SU-DHL-6 (cell line): Measurements from ENCODE around the gene NUMA1.

Experiments
- H2AFZ ChIP-seq: fragments of 200-600 bp; sonication (generic); 2 replicates; pipeline ENCODE4 v1.6.1; 2014; ENCODE audit warnings: low read depth, mild to moderate bottlenecking, moderate library complexity, mixed read lengths, antibody characterized with exemption, low read length; ENCODE audit not compliant: severe bottlenecking
- H3F3A ChIP-seq: fragments of 200-600 bp; shearing (Covaris generic); 2 replicates; pipeline ENCODE4 v1.6.0; 2016; ENCODE audit warnings: antibody characterized with exemption, mild to moderate bottlenecking; ENCODE audit not compliant: insufficient read depth
- H3K27ac ChIP-seq: fragments of 200-600 bp; sonication (generic); 2 replicates; pipeline ENCODE4 v1.5.1; 2016; ENCODE audit warnings: low read depth, mild to moderate bottlenecking, low read length, moderate library complexity, mixed read lengths
- H3K27me3 ChIP-seq: fragments of 200-600 bp; sonication (generic), shearing (Covaris generic); 2 replicates; pipeline ENCODE4 v1.6.0; 2014; ENCODE audit warnings: mild to moderate bottlenecking, low read length
- H3K36me3 ChIP-seq: fragments of 200-600 bp; sonication (generic); 2 replicates; pipeline ENCODE4 v1.6.1; 2014; ENCODE audit warnings: mild to moderate bottlenecking, low read length, mixed read lengths
- H3K4me2 ChIP-seq: fragments of 300-600, 200-600 bp; shearing (Covaris generic), sonication (generic); 2 replicates; pipeline ENCODE4 v1.6.0; 2014; ENCODE audit warnings: low read length, low read depth, mild to moderate bottlenecking; ENCODE audit not compliant: poor library complexity, severe bottlenecking
- H3K4me3 ChIP-seq: fragments of 200-600 bp; sonication (generic); 2 replicates; pipeline ENCODE4 v1.5.1; 2014; ENCODE audit warnings: antibody characterized with exemption, low read length, mild to moderate bottlenecking, mixed read lengths; ENCODE audit not compliant: insufficient read depth, poor library complexity, severe bottlenecking
- H3K79me2 ChIP-seq: fragments of 200-600 bp; sonication (generic); 2 replicates; pipeline ENCODE4 v1.6.1; 2014; ENCODE audit warnings: mild to moderate bottlenecking, low read length, moderate library complexity; ENCODE audit not compliant: insufficient read depth
- H3K9ac ChIP-seq: fragments of 200-600 bp; sonication (generic); 2 replicates; pipeline ENCODE4 v1.7.0; 2014; ENCODE audit warnings: mild to moderate bottlenecking, low read length
- H3K9me2 ChIP-seq: fragments of 200-600 bp; sonication (generic); replicated peaks from 2 replicates; pipeline ENCODE4 v1.6.1; 2014; ENCODE audit warnings: low read length; ENCODE audit not compliant: insufficient read depth
- H3K9me3 ChIP-seq: fragments of 200-600 bp; sonication (generic); 2 replicates; pipeline ENCODE4 v1.6.1; 2014; ENCODE audit warnings: low read length, mixed read lengths; ENCODE audit not compliant: insufficient read depth
- H4K20me1 ChIP-seq: fragments of 200-600 bp; sonication (generic); 2 replicates; pipeline ENCODE4 v1.6.1; 2014; ENCODE audit warnings: low read depth, mild to moderate bottlenecking, antibody characterized with exemption, low read length, moderate library complexity, mixed read lengths
- CTCF ChIP-seq: fragments of 200-600 bp; sonication (generic); IDR thresholded peaks from one replicate; pipeline ENCODE4 v1.5.1; 2017; ENCODE audit warnings: antibody characterized with exemption, mild to moderate bottlenecking, low read length, moderate library complexity; ENCODE audit not compliant: insufficient read depth, poor library complexity, severe bottlenecking
- EZH2phosphoT487 ChIP-seq: fragments of 200-600 bp; sonication (generic), shearing (Covaris generic); conservative IDR thresholded peaks from 2 replicates; pipeline ENCODE4 v1.6.1; 2018; ENCODE audit warnings: mild to moderate bottlenecking, antibody characterized with exemption, low read length, moderate library complexity, mixed read lengths

NUMA1 gene

GRCh38 chr11:71979094-71979493, 101.2 kb downstream of the NUMA1 start:
- no peaks in the 10 kb centered on the region for H4K20me1 ChIP-seq
- H3K9me2 ChIP-seq, result no peaks in the 10 kb centered on the region
- H3K79me2 ChIP-seq, result no peaks in the 10 kb centered on the region
- H3K4me3 ChIP-seq, result no peak overlapping the region
- no peak overlapping the region for H3K4me2 ChIP-seq
- H3K9me3 ChIP-seq, result no peaks in the 10 kb centered on the region
- H3F3A ChIP-seq, result peaks cover 13% of the 10 kb centered on the region; the same call in 1 of the 2 replicates
- no peaks in the 10 kb centered on the region; the same call in 1 of the 2 replicates for H3K36me3 ChIP-seq
- H3K9ac ChIP-seq, result no peak overlapping the region
- H2AFZ ChIP-seq, result no peak overlapping the region
- H3K27ac ChIP-seq, result no peak overlapping the region
- no peak for TF ChIP-seq EZH2phosphoT487
- TF ChIP-seq CTCF, result no peak
- no peaks in the 10 kb centered on the region for H3K27me3 ChIP-seq

- peaks cover 13% of the 10 kb centered on the region; the same call in 1 of the 2 replicates for H3F3A ChIP-seq
- H3K9me3 ChIP-seq, result no peaks in the 10 kb centered on the region
- peak overlapping the region; percentile 54 for H3K27ac ChIP-seq
- no peak overlapping the region for H2AFZ ChIP-seq
- no peaks in the 10 kb centered on the region; the same call in 1 of the 2 replicates for H3K36me3 ChIP-seq
- H4K20me1 ChIP-seq, result no peaks in the 10 kb centered on the region
- H3K27me3 ChIP-seq, result no peaks in the 10 kb centered on the region
- no peaks in the 10 kb centered on the region for H3K79me2 ChIP-seq
- no peak overlapping the region for H3K4me3 ChIP-seq
- peak overlapping the region; percentile 7; the same call in 1 of the 2 replicates for H3K9ac ChIP-seq
- peak overlapping the region; percentile 39 for H3K4me2 ChIP-seq
- H3K9me2 ChIP-seq, result no peaks in the 10 kb centered on the region
- TF ChIP-seq EZH2phosphoT487, result no peak
- TF ChIP-seq CTCF, result peak; percentile 53
Measured at GRCh38 chr11:71977743-71978418, 102.5 kb downstream of the NUMA1 start.

GRCh38 chr11:71977090-71977489, 103.3 kb downstream of the NUMA1 start:
- Histone ChIP-seq H3K4me2 (no peak overlapping the region), H3K36me3 (no peaks in the 10 kb centered on the region; the same call in 1 of the 2 replicates), H3K79me2 (no peaks in the 10 kb centered on the region)

More at GRCh38 chr11:71977090-71977489, 103.3 kb downstream of the NUMA1 start:
- H3K9ac ChIP-seq, result no peak overlapping the region
- H3K4me3 ChIP-seq, result no peak overlapping the region
- TF ChIP-seq CTCF, result no peak
- no peak for TF ChIP-seq EZH2phosphoT487
- peaks cover 13% of the 10 kb centered on the region; the same call in 1 of the 2 replicates for H3F3A ChIP-seq
- H4K20me1 ChIP-seq, result no peaks in the 10 kb centered on the region
- H3K9me2 ChIP-seq, result no peaks in the 10 kb centered on the region
- no peaks in the 10 kb centered on the region for H3K9me3 ChIP-seq
- no peak overlapping the region for H2AFZ ChIP-seq
- no peak overlapping the region for H3K27ac ChIP-seq
- H3K27me3 ChIP-seq, result no peaks in the 10 kb centered on the region
